Ishikawa (cell line): ENCODE measurements around the gene SPEM1.

ENCODE experiments used
- CEBPB ChIP-seq: IDR thresholded peaks from 2 replicates; pipeline ENCODE4 v1.6.1; 2012
- CREB1 ChIP-seq: IDR thresholded peaks from 2 replicates; pipeline ENCODE4 v1.6.1; 2012; ENCODE audit warnings: low read depth
- EGR1 ChIP-seq: IDR thresholded peaks from 2 replicates; pipeline ENCODE4 v1.6.1; 2012
- EP300 ChIP-seq: IDR thresholded peaks from 2 replicates; pipeline ENCODE4 v1.6.1; 2012; ENCODE audit warnings: borderline replicate concordance
- FOXM1 ChIP-seq: IDR thresholded peaks from 2 replicates; pipeline ENCODE4 v1.6.1; 2012; ENCODE audit warnings: low read depth, borderline replicate concordance
- NFIC ChIP-seq: IDR thresholded peaks from 2 replicates; pipeline ENCODE4 v1.6.1; 2012
- RAD21 ChIP-seq: IDR thresholded peaks from 2 replicates; pipeline ENCODE4 v1.6.1; 2012; ENCODE audit warnings: low read depth
- TAF1 ChIP-seq: IDR thresholded peaks from 2 replicates; pipeline ENCODE4 v1.6.1; 2012; ENCODE audit warnings: low read depth, mild to moderate bottlenecking
- TCF12 ChIP-seq: IDR thresholded peaks from 2 replicates; pipeline ENCODE4 v1.6.1; 2012; ENCODE audit warnings: low read depth
- TEAD4 ChIP-seq: IDR thresholded peaks from 2 replicates; pipeline ENCODE4 v1.6.1; 2012
- YY1 ChIP-seq: IDR thresholded peaks from 2 replicates; pipeline ENCODE4 v1.6.1; 2012; ENCODE audit warnings: low read depth
- ZBTB7A ChIP-seq: IDR thresholded peaks from 2 replicates; pipeline ENCODE4 v1.6.1; 2012; ENCODE audit warnings: low read depth
- TF ChIP-seq, protein P1 (sequence below): IDR thresholded peaks from 2 replicates; pipeline ENCODE4 v1.6.1; 2012
- TF ChIP-seq, protein P2 (sequence below): IDR thresholded peaks from 2 replicates; pipeline ENCODE4 v1.6.1; 2012
- TF ChIP-seq, protein P3 (sequence below): IDR thresholded peaks from 2 replicates; pipeline ENCODE4 v1.6.1; 2012; ENCODE audit warnings: low read depth, mild to moderate bottlenecking

The SPEM1 gene

DNA sequence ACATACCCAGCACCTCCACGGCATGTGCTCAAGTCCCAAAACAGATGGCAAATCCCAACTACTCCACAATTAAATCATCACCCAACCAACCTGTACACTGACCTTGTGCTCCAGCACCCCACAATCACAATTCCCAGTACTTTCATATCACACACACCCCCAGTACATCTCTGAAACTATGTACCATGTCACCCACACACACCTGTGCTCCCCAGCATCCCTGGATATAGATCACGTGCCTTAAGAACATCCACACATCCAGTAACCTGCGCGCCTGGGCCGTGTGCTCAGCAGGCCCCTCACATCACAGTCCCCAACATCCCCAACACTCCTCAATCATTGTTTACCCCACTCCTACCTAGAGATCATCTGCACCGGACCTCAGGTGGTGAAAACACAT lies 10.4 kb upstream of the SPEM1 start:
- no peak for TF ChIP-seq TEAD4

DNA sequence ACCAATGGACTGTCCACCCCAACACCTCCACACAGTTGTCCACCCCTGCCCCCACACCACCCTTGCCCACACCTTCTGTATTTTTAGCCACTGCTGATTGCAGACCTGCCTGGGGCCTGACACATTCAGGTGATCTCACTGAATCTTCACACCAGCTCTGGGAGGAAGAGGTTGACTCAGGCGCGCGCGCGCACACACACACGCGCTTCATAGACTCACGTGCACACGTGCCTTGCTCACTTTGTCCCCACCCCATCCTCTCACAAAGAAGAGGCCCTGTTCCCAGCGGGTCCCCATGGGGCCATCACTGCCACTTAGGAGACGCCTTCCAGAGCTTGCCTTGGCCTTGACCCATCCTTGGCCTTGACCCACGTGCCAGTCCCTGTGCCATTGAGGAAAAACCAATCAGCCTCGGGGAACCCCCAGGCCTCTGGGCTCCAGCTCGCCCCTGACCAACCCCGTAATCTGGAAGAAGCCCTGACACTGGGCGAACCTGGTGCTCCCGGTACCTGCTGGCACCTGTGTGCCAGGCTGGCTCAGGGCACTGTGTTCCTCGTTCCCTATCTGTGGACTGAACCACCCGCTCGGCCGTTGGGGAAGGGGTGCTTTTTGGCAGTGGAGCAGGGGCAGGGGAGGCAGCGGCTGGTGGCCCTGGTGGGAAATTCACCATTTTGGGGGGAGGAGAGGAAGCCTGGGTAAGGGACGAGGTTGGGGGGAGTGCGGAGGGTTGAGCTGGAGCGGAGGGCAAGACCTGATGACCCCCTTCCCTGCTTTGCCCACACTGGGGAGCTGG lies 9.3 kb upstream of the SPEM1 start:
- TF ChIP-seq, protein P1, sequence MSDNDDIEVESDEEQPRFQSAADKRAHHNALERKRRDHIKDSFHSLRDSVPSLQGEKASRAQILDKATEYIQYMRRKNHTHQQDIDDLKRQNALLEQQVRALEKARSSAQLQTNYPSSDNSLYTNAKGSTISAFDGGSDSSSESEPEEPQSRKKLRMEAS: no peak
- TF ChIP-seq, protein P2, sequence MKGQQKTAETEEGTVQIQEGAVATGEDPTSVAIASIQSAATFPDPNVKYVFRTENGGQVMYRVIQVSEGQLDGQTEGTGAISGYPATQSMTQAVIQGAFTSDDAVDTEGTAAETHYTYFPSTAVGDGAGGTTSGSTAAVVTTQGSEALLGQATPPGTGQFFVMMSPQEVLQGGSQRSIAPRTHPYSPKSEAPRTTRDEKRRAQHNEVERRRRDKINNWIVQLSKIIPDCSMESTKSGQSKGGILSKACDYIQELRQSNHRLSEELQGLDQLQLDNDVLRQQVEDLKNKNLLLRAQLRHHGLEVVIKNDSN: no peak
- TF ChIP-seq RAD21 (no peak), NFIC (no peak), TEAD4 (no peak), CREB1 (no peak)
- TF ChIP-seq, protein P3, sequence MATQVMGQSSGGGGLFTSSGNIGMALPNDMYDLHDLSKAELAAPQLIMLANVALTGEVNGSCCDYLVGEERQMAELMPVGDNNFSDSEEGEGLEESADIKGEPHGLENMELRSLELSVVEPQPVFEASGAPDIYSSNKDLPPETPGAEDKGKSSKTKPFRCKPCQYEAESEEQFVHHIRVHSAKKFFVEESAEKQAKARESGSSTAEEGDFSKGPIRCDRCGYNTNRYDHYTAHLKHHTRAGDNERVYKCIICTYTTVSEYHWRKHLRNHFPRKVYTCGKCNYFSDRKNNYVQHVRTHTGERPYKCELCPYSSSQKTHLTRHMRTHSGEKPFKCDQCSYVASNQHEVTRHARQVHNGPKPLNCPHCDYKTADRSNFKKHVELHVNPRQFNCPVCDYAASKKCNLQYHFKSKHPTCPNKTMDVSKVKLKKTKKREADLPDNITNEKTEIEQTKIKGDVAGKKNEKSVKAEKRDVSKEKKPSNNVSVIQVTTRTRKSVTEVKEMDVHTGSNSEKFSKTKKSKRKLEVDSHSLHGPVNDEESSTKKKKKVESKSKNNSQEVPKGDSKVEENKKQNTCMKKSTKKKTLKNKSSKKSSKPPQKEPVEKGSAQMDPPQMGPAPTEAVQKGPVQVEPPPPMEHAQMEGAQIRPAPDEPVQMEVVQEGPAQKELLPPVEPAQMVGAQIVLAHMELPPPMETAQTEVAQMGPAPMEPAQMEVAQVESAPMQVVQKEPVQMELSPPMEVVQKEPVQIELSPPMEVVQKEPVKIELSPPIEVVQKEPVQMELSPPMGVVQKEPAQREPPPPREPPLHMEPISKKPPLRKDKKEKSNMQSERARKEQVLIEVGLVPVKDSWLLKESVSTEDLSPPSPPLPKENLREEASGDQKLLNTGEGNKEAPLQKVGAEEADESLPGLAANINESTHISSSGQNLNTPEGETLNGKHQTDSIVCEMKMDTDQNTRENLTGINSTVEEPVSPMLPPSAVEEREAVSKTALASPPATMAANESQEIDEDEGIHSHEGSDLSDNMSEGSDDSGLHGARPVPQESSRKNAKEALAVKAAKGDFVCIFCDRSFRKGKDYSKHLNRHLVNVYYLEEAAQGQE: no peak

DNA sequence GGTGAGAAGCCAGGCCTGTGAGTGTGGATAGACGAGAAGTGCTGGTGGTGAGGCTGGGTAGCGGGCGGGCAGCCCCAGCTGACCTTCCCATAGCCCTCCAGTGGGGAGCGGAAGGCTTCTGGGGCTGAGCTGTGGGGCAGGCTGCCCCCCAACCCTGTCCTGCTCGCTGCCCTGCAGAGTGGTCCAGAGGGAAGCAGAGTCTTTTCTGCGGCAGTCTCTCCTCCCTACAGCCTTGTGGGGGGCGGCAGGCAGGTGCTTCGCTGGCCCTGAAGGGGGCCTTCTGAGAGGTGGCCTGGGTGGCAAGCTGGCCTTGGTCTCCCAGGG lies 8.7 kb upstream of the SPEM1 start:
- TF ChIP-seq TEAD4 (no peak), TAF1 (no peak), YY1 (no peak), TCF12 (no peak), EP300 (no peak), CEBPB (no peak), EGR1 (no peak), RAD21 (no peak), ZBTB7A (no peak), CREB1 (no peak), FOXM1 (no peak), NFIC (no peak)
- TF ChIP-seq, protein P2: no peak
- TF ChIP-seq, protein P1: no peak
- TF ChIP-seq, protein P3: no peak

DNA sequence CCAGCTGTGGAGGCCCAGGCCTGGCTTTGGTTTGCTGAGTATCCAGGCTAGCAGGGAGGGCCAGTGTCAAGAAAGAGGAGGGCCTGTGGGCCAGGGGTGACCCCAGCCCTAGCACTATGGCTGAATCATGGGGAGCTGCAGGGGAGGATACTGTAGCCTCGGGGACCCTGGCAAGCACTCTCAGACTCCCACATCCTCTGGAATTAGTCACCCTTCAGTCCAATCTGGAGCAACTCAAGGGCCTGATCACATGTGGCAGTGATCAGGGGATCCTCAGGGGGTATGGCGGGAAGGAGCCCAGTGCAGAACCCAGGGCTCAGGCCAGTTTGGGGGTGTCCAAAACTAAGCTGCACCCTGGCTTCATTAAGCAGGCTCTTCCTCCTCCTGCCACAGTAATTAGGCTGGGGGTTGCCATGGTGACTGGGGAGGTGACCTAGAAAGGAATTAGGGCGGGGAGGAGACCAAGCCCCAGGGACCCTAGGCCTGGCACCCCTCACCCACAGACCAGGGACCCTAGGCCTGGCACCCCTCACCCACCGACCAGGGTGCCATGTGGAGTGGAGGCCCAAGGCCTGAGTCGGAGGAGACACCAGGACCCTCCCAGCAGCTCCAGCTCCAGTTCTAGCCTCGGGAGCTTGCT lies 6.7 kb upstream of the SPEM1 start:
- TF ChIP-seq YY1: no peak
- TF ChIP-seq FOXM1: no peak
- TF ChIP-seq, protein P2: no peak
- no peak for TF ChIP-seq TEAD4
- TF ChIP-seq RAD21: no peak
- no peak for TF ChIP-seq TAF1
- TF ChIP-seq ZBTB7A: no peak
- TF ChIP-seq NFIC: no peak
- TF ChIP-seq, protein P3: no peak
- TF ChIP-seq, protein P1: no peak
- TF ChIP-seq TCF12: no peak
- TF ChIP-seq EGR1: no peak
- TF ChIP-seq EP300: no peak
- TF ChIP-seq CREB1: no peak
- TF ChIP-seq CEBPB: no peak
